Dendritic cell treated with granulocyte-macrophage colony-stimulating factor and Interleukin-4, amounts not matched to agents 40 ng/mL and 50 ng/mL, for 4 days (primary cell): Measurements from ENCODE around the gene AKAP4.

ENCODE experiments used
- H3K27ac Mint-ChIP-seq: one replicate; pipeline ENCODE4 v1.8.0; 2022; ENCODE audit warnings: mild to moderate bottlenecking, mixed read lengths
- H3K27me3 Mint-ChIP-seq: one replicate; pipeline ENCODE4 v1.8.0; 2022; ENCODE audit warnings: mild to moderate bottlenecking, mixed read lengths
- H3K36me3 Mint-ChIP-seq: one replicate; pipeline ENCODE4 v1.8.0; 2022; ENCODE audit warnings: low read depth, mixed read lengths
- H3K4me1 Mint-ChIP-seq: one replicate; pipeline ENCODE4 v1.8.0; 2022; ENCODE audit warnings: low read depth, mixed read lengths
- H3K4me3 Mint-ChIP-seq: one replicate; pipeline ENCODE4 v1.8.0; 2022; ENCODE audit warnings: mild to moderate bottlenecking, moderate library complexity, mixed read lengths
- H3K9me3 Mint-ChIP-seq: one replicate; pipeline ENCODE4 v1.8.0; 2022; ENCODE audit warnings: mixed read lengths
- intact Hi-C: fragments of 100-400 bp; cut with micrococcal nuclease; formaldehyde crosslinking; loops from one replicate; pipeline ENCODE4 v1.15.0; 2022

AKAP4 gene

DNA sequence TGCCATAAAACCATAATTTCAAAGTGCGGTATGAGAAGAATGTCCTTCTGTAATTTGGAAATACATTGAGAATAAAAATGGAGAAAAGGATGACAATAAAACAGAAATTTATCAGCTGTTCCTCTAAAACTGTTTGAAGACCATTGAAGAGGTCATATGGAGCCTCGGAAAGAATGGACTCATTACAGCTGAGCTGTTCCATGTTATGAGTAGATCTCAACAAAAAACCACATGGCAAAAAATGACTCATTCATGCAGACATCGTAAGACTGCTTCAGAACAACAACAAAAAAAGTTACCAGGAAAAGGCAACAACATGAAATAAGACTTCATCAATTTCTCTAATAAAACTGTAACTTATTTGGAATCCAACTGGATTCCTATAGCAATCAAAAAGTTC, 39.7 kb downstream of the AKAP4 start:
- no peaks in the 10 kb centered on the region for H3K36me3 Mint-ChIP-seq
- no peak overlapping the region for H3K4me3 Mint-ChIP-seq
- intact Hi-C loops: no loop called here
- H3K4me1 Mint-ChIP-seq: no peaks in the 10 kb centered on the region
- H3K9me3 Mint-ChIP-seq: no peaks in the 10 kb centered on the region
- H3K27me3 Mint-ChIP-seq: no peaks in the 10 kb centered on the region
- no peak overlapping the region for H3K27ac Mint-ChIP-seq

GRCh38 chrX:50158593-50158992, 42.2 kb downstream of the AKAP4 start:
- no peaks in the 10 kb centered on the region for H3K4me1 Mint-ChIP-seq
- H3K36me3 Mint-ChIP-seq: no peaks in the 10 kb centered on the region
- intact Hi-C loops: no loop called here
- no peaks in the 10 kb centered on the region for H3K27me3 Mint-ChIP-seq
- no peaks in the 10 kb centered on the region for H3K9me3 Mint-ChIP-seq
- no peak overlapping the region for H3K27ac Mint-ChIP-seq
- no peak overlapping the region for H3K4me3 Mint-ChIP-seq

- intact Hi-C loops: no loop called here
- Mint-ChIP-seq H3K9me3 (no peaks in the 10 kb centered on the region), H3K4me1 (no peaks in the 10 kb centered on the region), H3K27me3 (no peaks in the 10 kb centered on the region), H3K36me3 (no peaks in the 10 kb centered on the region), H3K4me3 (no peak overlapping the region), H3K27ac (no peak overlapping the region)
Measured at GRCh38 chrX:50157545-50158135, 43.2 kb downstream of the AKAP4 start.

- no peaks in the 10 kb centered on the region for H3K9me3 Mint-ChIP-seq
- H3K36me3 Mint-ChIP-seq: no peaks in the 10 kb centered on the region
- intact Hi-C loops: no loop called here
- H3K4me1 Mint-ChIP-seq: no peaks in the 10 kb centered on the region
- no peak overlapping the region for H3K4me3 Mint-ChIP-seq
- no peak overlapping the region for H3K27ac Mint-ChIP-seq
- no peaks in the 10 kb centered on the region for H3K27me3 Mint-ChIP-seq
Measured at GRCh38 chrX:50154429-50154828, 46.4 kb downstream of the AKAP4 start.

DNA sequence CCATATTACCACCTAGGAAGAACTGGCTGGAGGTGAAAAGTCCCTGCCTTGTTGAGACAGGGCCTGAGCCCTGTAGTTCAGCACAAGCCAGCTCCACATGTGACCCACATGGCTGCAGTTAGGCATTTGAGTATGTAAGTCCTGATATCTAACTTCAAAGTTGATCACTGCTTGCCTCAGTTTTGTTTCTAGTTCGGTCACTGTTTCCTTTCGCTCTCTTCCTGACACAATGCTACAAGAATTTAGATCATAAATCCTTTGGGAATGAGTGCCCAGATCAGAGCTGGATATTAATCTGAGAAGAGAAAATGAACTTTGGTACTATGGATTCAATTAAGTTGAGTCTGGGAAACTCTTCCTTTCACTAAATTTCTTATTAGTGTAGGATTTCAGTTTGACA, 48.4 kb downstream of the AKAP4 start:
- no peaks in the 10 kb centered on the region for H3K4me1 Mint-ChIP-seq
- H3K27ac Mint-ChIP-seq: no peak overlapping the region

DNA sequence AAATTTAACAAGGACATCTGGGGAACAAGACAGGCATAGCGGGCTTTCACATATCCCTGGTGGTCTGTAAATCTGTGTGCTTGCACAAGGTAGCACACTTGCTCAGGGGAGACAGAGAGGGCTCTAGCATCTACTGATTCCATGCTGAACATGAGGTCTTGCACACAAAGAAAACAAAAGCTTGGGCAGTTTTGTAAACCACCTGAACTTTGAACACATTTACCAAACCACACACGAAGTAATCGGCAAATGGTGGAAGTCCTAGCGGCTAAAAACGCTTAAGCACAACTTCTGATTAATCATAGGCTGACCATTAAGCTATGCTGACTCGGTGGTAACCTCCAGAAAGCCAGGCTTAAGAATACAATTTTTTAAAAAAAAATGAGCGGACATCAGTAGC, 52.8 kb downstream of the AKAP4 start:
- Mint-ChIP-seq H3K27ac (no peak overlapping the region), H3K4me1 (peaks cover 5% of the 10 kb centered on the region), H3K27me3 (no peaks in the 10 kb centered on the region), H3K9me3 (no peaks in the 10 kb centered on the region), H3K4me3 (no peak overlapping the region), H3K36me3 (no peaks in the 10 kb centered on the region)
- intact Hi-C loops: no loop called here

More for the DNA sequence above, 48.4 kb downstream of the AKAP4 start:
- intact Hi-C loops: no loop called here
- Mint-ChIP-seq H3K4me3 (no peak overlapping the region), H3K27me3 (no peaks in the 10 kb centered on the region), H3K9me3 (no peaks in the 10 kb centered on the region), H3K36me3 (no peaks in the 10 kb centered on the region)
